ENCODE results near the gene ACSL3.
"Not testable (repeated sequence)": the region's sequence is repeated elsewhere in the genome, so short reads cannot be mapped to it uniquely, and the experiment has no call there.

ACSL3 gene

DNA sequence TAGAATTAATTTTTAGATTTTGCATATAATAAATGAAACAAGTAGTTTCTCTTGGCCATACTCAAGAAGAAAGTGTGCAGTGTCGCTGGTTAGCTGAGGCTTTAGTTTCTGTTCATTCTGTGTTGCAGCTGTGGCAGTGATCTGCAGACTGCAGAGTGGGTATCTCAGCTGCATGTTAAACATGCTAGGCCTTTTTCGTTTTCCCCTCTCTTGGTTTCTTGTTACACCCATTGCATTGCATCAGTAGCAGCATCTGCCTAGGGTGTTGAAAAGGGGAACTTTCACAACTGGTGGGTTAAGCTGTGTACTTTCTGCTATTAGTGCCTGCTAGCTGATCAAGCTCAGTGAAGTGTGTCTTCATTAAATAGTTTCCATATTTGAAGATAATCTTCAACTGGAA lies 51.3 kb downstream of the ACSL3 start:
- DNase-seq (ENCODE audit: low read depth) = no peak

DNA sequence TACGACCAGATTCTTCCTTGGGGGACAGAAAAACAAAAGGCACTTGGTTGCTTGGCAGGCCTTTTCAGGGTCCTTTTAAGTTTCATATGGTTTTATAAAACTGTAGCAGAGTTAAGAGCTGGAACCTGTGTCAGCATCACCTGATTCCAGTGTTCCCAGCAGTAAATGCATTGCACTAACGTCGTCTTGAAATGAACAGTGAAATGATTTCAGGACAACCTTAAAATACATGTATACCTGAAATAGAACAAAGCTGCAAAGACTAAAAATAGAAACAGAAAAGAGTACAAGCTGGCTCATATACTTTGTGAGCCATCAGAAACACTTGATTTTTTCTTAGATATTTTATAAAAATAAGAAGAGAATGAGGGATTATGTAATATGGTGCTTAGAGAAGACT lies 51.9 kb downstream of the ACSL3 start:
- DNase-seq (ENCODE audit: low read depth) = no peak

DNA sequence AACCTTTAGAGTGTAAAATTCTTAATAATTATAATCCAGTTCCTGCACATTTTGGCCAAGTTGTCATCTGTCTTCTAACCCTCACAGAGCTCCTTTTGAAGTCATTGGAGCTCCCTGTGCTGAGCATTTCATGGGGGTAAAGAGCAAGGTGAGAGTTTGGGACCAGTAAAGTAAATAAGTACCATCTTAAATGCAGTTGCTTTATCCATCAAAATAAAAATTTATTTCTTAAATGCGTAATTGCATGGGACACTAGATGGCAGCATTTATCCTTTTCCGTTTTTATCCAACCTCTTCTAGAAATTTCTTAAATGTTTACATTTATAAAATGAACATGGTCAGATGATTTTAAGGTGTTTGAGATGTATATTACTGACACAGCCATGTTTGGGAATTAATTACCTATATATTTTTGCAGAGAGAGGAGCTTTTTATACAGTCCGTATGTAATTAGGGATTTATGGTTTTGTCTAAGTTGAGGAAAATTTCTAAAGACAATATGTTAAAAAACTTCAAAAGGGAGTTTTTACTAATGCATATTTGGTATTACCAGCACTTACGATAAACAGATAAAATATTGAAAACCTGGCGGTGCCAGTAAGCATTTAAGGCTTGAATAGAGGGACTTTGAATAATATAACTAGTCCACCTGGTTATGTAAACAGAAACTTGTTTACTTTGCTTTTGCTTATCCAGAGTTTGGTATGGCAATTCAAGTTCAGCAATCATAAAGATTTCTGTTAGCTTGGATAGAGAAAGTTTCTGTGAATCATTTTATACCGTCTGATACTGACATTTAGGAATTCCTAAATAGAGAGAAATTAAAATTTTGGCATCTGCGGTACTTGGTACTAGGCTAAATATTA lies 54.5 kb downstream of the ACSL3 start:
- no peak for DNase-seq (ENCODE audit: low read depth)

DNA sequence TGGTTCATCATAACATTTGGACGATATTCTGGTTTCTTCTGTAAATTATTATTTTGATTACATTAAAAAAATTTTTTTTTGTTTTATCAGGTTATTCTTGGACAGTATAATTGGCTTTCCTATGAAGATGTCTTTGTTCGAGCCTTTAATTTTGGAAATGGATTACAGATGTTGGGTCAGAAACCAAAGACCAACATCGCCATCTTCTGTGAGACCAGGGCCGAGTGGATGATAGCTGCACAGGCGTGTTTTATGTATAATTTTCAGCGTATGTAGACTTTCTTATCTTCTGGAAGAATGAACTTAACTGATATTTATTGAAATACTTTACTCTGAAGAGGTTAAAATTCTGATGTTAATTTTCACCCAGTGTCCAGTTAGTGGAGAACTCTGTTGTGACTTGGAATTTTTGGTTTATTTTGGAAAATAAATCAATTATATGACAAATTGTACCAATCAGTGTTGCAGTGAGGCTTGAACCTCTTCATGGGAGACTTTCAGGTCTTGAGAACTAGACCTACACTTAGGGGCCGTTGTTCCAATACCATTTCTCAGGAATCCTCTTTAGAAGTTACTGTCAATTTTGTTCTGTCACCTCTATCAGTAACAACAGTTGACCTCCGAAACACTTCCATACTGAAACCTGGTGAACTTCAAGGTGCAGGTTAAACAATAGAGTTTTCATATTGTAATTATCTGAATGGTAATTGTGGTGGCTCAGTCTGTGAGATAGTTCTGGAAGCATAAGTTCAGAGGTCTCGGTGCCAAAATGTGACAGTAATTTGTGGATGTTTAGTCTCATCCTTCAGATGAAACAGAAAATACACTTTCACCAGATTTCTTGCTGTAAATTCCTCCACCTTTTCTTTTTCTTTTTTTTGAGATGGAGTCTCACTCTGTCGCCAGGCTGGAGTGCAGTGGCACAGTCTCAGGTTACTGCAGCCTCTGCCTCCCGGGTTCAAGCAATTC lies 55.7 kb downstream of the ACSL3 start:
- no peak for DNase-seq (ENCODE audit: low read depth)

DNA sequence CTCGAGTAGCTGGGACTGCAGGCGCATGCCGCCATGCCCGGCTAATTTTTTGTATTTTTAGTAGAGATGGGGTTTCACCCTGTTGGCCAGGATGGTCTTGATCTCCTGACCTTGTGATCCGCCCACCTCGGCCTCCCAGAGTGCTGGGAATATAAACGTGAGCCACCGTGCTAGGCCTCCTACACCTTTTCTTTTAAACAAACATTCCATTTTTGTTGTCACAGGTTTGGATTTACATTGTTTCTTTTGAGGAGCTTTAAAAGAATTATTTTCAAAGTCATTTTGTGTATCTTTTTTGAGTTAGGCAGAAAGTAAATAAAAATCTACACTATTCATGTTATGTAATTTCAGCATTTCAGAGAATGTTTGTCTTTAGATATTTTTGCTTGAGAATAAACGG lies 56.4 kb downstream of the ACSL3 start:
- DNase-seq (ENCODE audit: low read depth) = not testable (repeated sequence)

DNA sequence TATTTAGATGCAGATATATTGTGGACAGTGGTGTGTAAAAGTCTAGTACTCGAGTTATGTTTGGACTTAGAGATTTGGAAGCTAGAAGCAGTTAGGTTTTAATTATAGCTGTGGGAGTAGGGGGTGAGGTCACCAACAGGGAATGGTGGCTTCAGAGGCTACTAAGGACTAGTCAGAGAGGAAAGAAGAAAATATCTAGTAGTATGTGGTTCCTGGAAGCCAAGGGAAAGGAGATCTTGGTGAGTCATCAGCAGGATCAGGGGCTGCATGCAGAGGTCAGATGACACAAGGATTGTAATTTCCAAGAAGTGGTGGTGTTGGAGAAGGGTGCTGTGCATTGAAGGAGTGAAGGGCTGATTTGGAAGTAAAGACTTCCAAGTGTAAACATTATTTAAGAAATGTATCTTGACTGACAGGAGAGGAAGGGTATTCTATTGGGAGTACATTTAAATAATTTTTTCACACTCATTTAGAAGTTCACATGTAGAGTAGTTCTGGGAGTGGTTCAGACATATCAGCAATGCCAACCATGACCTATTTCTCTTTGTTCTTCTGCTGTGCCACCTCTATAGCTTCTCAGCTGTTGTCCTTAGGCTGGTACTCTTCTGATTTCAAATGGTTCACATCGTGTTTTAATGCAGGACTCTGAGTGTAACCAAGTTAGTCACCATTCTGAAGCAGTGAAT lies 59.1 kb downstream of the ACSL3 start:
- DNase-seq (ENCODE audit: low read depth) = no peak

DNA sequence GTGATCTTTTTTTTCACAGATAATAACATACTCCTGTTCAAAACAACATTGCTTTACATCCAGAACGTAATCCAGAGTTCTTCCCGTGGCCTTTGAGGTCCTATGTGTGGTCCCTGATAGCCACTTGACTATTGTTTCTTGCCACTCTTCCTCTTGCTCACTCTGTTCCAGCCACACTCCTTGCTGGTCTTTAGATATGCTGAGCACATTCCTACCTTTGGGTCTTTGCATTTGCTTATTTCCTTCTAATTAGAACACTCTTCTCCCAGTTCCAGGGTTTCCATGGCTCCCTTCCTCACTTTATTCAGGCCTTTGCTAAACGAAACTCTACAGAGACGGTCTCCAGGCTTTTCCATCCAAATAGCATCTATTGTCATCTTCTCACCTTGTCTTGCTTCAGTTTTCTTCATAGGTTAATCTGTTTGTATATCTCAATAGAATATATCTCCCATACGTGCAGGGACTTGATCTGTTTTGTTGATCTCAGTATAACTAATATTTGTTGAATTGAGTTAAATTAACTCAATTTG lies 59.9 kb downstream of the ACSL3 start:
- DNase-seq (ENCODE audit: low read depth) = no peak

DNA sequence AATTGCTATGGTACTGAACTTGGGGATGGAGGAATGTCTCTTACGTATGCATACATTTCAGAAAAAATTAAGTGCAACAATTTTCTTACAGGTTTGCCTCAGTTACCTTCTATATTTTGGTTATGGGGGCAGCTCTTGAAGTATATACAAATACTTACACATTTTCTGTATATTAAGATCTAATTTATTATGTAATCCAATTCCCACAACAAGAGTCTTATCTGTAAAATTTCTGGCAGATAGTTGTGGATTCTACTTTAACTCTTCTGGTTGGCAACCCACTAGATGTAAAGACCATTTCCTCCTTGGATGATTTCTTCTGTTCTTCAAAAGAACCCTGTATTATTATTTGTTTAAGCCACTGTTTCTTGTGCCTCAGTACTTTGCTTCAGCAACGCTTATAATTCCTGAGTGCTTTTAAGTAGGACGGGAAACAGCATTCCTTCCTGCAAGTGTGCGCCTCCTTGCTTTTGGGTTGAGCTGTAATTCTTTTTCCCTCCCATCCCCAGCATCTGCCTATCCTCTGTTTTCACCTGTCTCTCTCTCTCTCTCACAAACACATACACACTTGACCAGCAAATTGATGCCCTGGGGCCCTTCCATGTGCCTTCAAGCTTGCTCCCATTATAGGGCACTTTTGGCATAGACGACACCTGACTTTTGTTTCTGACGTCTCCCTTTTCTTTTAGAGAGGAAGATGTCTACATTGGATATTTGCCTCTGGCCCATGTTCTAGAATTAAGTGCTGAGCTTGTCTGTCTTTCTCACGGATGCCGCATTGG lies 61.4 kb downstream of the ACSL3 start:
- DNase-seq (ENCODE audit: low read depth) = no peak

DNA sequence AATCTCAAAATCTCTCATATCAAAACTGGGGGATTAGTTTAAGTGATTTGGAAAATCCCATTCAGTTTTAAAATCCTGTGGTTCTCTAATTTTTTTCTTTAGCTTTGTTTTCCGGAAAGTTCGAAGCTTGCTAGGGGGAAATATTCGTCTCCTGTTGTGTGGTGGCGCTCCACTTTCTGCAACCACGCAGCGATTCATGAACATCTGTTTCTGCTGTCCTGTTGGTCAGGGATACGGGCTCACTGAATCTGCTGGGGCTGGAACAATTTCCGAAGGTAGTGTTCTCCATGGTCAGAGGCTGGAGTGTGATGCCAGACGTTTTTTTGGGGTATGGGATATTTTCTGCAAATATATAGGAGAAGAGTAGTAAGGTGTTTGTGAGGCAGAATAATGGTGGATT lies 66.1 kb downstream of the ACSL3 start:
- no peak for DNase-seq (ENCODE audit: low read depth)

DNA sequence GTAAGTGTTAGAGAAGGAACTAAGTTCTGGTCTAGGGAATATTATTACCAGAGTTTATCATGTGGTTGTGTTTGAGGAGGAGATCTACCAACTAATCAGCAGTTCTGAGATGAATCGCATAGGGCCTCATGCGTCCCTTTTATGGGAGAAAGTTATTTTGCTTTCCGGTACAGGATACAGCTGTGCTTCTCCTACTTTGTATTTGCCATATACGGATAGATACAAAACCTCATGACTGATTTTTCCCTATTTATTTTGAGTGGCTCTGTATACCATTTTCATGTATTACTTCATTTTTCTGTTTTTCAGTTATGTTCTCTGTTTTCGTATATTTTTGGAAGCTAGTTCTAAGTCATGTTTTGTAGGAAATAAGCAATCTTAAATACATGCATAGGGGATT lies 66.8 kb downstream of the ACSL3 start:
- DNase-seq (ENCODE audit: low read depth) = no peak

DNA sequence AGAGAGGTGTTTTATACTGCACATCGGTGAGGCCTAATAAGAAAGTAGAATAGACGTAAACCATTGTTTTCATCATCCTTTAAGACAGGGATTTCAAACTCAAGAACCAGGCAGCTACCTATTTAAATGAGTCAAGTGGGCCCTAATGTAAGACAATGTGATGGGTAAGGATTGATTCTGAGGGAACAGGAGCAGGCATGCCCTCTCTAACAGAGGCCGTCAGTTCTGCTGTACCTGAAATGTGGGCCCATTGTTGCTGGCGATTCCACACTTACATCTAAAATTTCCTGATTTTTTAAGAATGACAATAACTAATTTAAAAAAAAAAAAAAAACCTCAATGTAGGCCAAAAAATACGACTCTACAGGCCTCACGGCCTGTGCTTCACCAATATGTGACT lies 67.5 kb downstream of the ACSL3 start:
- DNase-seq (ENCODE audit: low read depth) = no peak

DNA sequence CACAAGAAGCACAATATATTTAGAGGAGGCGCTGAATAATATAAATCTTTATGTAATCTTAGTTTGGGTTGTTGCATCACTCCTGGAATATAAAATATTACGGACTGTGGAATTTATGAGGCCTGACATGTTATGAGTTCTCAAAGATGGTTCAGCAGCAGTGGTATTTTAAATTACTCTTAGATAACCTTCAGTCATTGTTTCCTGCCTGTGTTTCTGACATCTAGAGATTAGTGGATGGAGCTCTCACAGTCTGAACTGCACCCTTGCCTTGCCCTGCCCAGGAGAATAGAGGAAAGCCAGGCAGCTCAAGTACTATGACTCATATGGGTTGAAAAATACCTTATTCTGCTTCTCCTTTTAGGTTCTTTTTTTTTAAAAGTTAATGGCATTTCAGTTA lies 70.0 kb downstream of the ACSL3 start:
- DNase-seq (ENCODE audit: low read depth) = no peak

DNA sequence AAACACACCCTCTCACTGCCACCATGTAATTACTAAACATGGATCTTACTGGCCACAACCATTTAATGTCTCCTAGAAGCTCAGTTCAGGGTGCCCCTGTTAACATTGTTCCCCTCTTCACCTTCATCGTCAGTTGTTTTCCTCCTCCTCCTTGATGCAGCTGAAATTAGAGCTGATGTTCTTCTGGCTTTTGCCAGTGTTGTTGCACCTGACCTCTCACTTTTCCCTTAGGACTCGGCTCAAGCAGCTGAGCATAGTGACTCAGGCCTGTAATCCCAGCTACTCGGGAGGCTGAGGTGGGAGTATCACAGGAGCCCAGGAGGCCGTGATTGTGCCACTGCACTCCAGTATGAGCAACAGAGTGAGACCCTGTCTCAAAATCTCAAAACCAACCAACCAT lies 70.8 kb downstream of the ACSL3 start:
- no peak for DNase-seq (ENCODE audit: low read depth)

DNA sequence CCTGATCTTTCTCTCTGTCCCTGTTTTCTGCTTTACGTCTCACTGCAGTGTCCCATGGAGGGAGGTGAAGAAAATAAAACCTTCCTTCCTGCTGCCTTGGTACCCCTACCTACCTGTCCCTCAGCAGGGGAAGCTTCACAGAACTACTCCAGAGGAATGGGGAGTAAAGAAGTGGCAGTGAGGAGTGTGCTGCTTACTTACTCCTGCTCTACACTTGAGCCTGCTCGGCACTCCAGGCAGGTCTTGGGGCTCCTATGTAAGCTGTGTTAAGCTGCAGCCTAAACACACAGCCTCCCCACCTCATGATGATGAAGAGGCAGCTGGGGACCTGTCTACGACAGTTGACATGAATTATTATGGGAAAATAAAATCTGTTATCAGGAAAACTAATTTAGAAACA lies 72.6 kb downstream of the ACSL3 start:
- DNase-seq (ENCODE audit: low read depth) = no peak

DNA sequence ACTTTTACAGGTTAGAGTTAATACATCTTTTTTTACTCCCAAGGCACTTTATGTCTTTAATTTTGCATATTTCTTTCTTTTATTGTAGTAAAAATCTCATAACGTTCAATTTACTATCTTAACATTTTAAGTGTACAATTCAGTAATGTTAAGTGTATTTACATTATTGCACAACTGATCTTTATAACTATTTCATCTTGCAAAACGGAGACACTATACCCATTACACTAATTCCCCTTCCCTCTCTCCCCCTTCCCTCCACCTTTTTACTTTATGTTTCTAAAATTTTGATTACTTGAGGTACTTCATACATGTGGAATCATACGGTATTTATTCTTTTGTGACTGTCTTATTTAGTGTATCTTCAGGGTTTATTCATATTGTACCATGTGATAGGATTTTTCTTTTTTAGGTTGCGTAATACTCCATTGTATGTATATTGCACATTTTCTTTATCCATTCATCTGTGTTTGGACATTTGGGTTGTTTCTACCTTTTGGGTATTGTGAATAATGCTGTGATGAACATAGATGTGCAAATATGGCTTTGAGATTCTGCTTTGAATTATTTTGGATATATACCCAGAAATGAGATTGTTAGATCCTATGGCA lies 75.0 kb downstream of the ACSL3 start:
- DNase-seq (ENCODE audit: low read depth) = no peak

DNA sequence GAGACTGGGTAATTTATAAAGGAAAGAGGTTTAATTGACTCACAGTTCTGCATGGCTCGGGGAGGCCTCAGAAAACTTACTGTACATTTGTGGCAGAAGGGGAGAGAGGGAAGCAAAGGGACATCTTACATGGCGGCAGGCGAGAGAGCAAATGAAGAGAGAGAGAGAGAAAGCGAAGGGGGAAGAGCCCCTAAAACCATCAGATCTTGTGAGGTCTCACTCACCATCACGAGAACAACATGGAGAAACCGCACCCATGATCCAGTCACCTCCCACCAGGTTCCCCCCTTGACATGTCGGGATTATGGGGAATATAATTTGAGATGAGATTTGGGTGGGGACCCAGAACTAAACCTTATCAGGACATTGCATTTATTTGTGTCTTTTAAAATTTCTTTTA lies 75.9 kb downstream of the ACSL3 start:
- DNase-seq (ENCODE audit: low read depth) = no peak

DNA sequence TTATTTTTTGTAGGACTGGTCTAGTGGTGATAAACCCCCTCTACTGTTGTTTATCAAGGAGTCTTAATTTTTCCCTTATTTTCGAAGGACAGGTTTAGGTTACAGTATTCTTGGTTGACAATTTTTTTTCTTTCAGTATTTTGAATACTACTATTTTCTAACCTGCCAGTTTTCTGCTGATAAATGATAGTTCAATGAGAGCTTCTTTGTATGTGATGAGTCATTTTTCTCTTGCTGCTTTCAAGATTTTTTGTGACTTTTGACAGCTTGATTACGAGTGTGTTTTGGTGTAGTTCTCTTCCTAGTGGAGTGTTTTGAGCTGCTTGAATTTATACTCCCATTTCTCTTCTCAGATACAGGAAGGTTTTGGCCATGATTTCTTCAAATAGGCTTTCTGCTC lies 77.5 kb downstream of the ACSL3 start:
- no peak for DNase-seq (ENCODE audit: low read depth)

DNA sequence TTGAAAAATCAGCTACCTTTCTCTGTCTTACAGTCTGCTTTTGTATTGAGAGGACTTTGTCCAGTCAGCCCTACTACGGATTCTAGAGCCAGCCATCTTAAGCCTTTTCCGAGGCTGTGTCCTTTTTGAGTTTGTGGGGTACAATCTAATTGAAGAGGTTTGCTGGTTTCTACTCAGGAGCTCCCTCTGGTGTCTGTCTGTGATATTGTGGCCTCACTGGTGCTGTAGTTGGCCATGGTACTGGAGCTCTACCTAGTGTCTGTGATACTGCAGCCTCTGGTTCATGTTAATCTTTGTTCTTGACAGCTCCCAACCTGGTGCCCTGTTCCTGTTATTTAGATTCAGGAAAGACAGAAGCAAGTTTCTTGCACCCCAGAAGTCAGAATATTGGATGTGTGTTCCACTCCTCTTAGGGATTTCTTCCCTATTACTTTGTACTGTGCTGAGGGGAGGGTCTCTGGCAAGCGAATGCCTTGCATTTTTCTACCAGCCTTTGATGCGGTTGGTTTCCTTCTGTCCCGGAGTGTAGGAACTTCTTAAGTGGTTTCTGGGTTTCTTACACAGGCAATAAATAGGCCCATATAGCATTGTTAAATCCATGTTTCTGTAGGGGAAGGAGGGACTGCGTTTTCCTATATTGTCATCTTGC lies 78.5 kb downstream of the ACSL3 start:
- DNase-seq (ENCODE audit: low read depth) = peak; percentile 22

DNA sequence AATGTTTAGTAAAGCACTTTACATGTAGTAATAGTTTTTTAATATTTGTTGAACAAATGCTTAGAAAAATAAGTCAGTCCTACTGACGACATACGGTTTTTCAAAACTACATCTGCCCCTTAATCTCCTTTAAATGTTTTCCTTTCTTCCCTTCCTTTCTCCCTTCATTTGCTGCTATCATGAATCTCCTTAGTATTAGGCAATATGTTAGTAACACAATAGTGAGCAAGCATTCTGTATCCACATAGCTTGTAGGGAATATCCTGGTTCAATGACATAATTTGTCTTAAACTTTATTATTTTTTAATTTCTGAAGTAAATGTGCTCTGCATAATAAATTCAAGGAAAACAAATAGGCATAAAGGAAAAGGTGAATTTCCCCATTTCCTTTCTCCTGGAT lies 79.1 kb downstream of the ACSL3 start:
- no peak for DNase-seq (ENCODE audit: low read depth)

DNA sequence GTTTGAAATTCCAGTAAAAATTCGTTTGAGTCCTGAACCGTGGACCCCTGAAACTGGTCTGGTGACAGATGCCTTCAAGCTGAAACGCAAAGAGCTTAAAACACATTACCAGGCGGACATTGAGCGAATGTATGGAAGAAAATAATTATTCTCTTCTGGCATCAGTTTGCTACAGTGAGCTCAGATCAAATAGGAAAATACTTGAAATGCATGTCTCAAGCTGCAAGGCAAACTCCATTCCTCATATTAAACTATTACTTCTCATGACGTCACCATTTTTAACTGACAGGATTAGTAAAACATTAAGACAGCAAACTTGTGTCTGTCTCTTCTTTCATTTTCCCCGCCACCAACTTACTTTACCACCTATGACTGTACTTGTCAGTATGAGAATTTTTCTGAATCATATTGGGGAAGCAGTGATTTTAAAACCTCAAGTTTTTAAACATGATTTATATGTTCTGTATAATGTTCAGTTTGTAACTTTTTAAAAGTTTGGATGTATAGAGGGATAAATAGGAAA lies 80.7 kb downstream of the ACSL3 start:
- no peak for DNase-seq (ENCODE audit: low read depth)
